Gastrocnemius medialis (tissue), 4 donors: ENCODE results near the gene CACNA1A.

Source experiments
- CTCF ChIP-seq, 5 experiments: fragments of 450-650 bp in 3 of 5; fragments of 200-600 bp in 2 of 5; sonication (generic) in 2 of 5; IDR thresholded peaks in 4 of 5; conservative IDR thresholded peaks in 1 of 5; 1 replicate in 4 of 5; 2 replicates in 1 of 5; pipeline ENCODE4 v1.5.1; 2016 to 2019; ENCODE audit warnings: antibody characterized with exemption in 5 of 5, mild to moderate bottlenecking in 3 of 5, moderate library complexity in 3 of 5
- POLR2A ChIP-seq, 2 donors: fragments of 450-650 bp; IDR thresholded peaks; one replicate each; pipeline ENCODE4 v1.6.1; 2017; ENCODE audit warnings: antibody characterized with exemption in 2 of 2, mild to moderate bottlenecking in 2 of 2, moderate library complexity in 2 of 2

- TF ChIP-seq POLR2A (IDR thresholded peaks at IDR 0.05) (no peak), CTCF (IDR thresholded peaks at IDR 0.05 in 4 of 5, conservative IDR thresholded peaks at IDR 0.05 in 1 of 5) (no peak)
Measured at GRCh38 chr19:13363954-13364353, 142.3 kb downstream of the CACNA1A start.
